Measurements from ENCODE around the gene KCNJ1.

Gene KCNJ1

DNA sequence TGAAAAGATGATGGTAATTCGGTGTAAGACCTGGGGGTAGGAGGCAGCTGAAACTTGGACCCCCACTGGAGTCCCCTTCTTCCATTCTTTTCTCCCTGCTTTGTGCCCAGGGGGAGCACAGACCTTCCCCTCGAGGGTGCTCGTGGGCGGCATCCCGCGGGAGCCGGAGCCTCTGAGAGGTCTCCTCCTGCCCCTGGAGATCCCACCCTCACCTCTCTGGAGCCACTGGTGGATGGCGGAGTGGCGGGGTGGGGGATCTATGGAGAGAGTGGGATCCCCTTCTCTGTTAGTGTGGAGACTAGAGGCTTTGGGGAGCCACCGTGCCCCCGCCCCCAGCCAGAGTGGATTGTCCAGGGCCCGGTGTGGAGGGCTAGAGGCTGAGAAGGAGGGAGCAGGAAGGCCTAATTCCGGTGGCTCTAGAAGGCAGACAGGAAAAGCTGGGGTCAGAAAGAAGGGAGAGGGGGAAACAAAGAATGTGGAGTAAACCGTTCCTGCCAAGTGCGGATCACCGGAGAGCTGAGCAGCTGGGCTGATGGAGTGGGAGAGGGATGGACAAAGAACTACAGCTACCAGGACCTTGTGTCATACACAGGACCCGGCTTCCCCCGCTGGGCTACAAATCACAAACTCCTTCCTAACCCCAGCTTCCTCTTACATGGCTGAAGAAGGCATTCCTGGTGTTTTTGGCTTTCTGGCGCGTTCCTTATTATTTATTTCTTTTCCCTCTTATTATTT, 41.9 kb downstream of the KCNJ1 start:
- no peak for TF ChIP-seq CTCF (IDR thresholded peaks at IDR 0.05; ENCODE audit: control insufficient read depth, extremely low read depth, insufficient read depth)
- no peak overlapping the region for H3K4me3 ChIP-seq (ENCODE audit: low read depth, low read length)
- DNase-seq (ENCODE audit: low read depth), result no peak

- TF ChIP-seq CTCF (IDR thresholded peaks at IDR 0.05; ENCODE audit: control insufficient read depth, extremely low read depth, insufficient read depth), result no peak
- no peak overlapping the region for H3K4me3 ChIP-seq (ENCODE audit: low read depth, low read length)
- DNase-seq (ENCODE audit: low read depth), result no peak
These were observed 42.7 kb downstream of the KCNJ1 start for GRCh38 chr11:128824191-128825049.

DNA sequence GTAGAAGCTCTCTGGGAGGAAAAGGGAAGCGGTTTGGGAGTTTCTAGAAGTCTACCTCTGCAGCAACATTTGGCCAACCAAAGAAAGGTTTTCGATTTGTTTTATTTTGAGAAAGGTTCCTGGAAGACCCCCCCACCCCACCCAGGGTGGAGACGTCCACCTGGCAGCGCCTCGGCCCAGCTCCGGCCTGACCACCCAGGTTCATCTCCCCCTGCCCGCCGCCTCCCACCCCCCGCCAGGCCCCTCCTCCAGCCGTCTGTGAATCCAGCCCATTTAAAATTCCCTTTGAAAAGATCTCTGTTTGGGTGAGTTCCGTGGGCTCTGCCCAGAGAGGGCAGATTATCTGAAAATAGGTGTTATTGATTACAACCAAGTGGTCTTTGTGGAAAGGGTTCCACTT, 43.3 kb downstream of the KCNJ1 start:
- DNase-seq (ENCODE audit: low read depth), result no peak
- H3K4me3 ChIP-seq (ENCODE audit: low read depth, low read length), result no peak overlapping the region
- no peak for TF ChIP-seq CTCF (IDR thresholded peaks at IDR 0.05; ENCODE audit: control insufficient read depth, extremely low read depth, insufficient read depth)

- no peak overlapping the region for H3K4me3 ChIP-seq (ENCODE audit: low read depth, low read length)
- no peak for DNase-seq (ENCODE audit: low read depth)
- TF ChIP-seq CTCF (IDR thresholded peaks at IDR 0.05; ENCODE audit: control insufficient read depth, extremely low read depth, insufficient read depth), result no peak
These were observed 45.0 kb downstream of the KCNJ1 start for GRCh38 chr11:128822130-128822529.

DNA sequence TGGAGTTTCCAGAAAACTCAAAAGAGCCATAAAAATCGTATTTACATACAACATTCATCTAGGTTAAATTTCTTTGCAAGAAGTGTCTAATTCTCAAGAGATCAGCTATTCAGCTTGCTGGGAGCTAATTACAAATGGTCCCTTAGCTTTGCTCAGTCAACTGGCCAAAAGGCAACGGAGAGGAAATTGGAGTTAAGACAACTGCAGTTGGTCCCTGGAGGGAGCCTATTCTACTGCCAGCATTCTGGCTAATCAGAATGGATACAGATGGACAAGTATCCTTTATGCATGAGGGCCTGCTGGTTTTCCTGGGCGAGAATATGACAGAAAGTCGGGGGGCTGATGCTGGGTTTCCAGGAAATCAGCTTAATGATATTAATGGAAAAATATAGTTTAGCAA, 45.5 kb downstream of the KCNJ1 start:
- no peak for DNase-seq (ENCODE audit: low read depth)
- no peak overlapping the region for H3K4me3 ChIP-seq (ENCODE audit: low read depth, low read length)
- TF ChIP-seq CTCF (IDR thresholded peaks at IDR 0.05; ENCODE audit: control insufficient read depth, extremely low read depth, insufficient read depth), result no peak

GRCh38 chr11:128819198-128819597, 47.9 kb downstream of the KCNJ1 start:
- DNase-seq (ENCODE audit: low read depth), result no peak
- H3K4me3 ChIP-seq (ENCODE audit: low read depth, low read length), result no peak overlapping the region
- TF ChIP-seq CTCF (IDR thresholded peaks at IDR 0.05; ENCODE audit: control insufficient read depth, extremely low read depth, insufficient read depth), result no peak

Measured in LNCaP clone FGC (cell line).